GM21526 (cell line): ENCODE data around the gene TMEM203.

Source experiments
- ATAC-seq: cut with Tn5 transposase; IDR thresholded peaks from one replicate; pipeline ENCODE4 v1.9.1; 2021; ENCODE audit warnings: moderate library complexity; ENCODE audit not compliant: unreplicated experiment, low FRiP score

Gene TMEM203

GRCh38 chr9:137230705-137231371 lies 25.4 kb upstream of the TMEM203 start, which contains the start of gene SLC34A3:
SLC34A3 (plus strand) TSS chr9:137230901; CDS start chr9:137231703, 802 bp downstream.
- ATAC-seq: no peak

GRCh38 chr9:137229903-137230704 lies 24.7 kb upstream of the TMEM203 start:
- no peak for ATAC-seq

GRCh38 chr9:137228968-137229896 lies 23.8 kb upstream of the TMEM203 start:
- no peak for ATAC-seq

- no peak for ATAC-seq
Observed at GRCh38 chr9:137228506-137228967, 23.1 kb upstream of the TMEM203 start.

GRCh38 chr9:137227853-137228505 lies 22.5 kb upstream of the TMEM203 start:
- ATAC-seq: no peak

- no peak for ATAC-seq
Observed at GRCh38 chr9:137227054-137227852, 21.8 kb upstream of the TMEM203 start, which contains the start of gene RNF224. RNF224 (plus strand) TSS chr9:137227502; CDS start chr9:137228336, 834 bp downstream.

GRCh38 chr9:137226338-137227053 lies 21.0 kb upstream of the TMEM203 start:
- no peak for ATAC-seq

- ATAC-seq: no peak
Observed at GRCh38 chr9:137225699-137226331, 20.4 kb upstream of the TMEM203 start.

GRCh38 chr9:137224830-137225694 lies 19.6 kb upstream of the TMEM203 start, which contains the start of gene CYSRT1:
CYSRT1 (plus strand) TSS chr9:137225174; CDS start chr9:137225622, 448 bp downstream.
- ATAC-seq: no peak

GRCh38 chr9:137223078-137223970 lies 17.9 kb upstream of the TMEM203 start:
- peak; percentile 55 for ATAC-seq

GRCh38 chr9:137222190-137223077 lies 17.0 kb upstream of the TMEM203 start, which contains the start of gene RNF208:
RNF208 (minus strand) TSS chr9:137222240; CDS start chr9:137221212, 1,028 bp downstream.
- ATAC-seq: no peak

GRCh38 chr9:137221506-137222111 lies 16.2 kb upstream of the TMEM203 start:
- ATAC-seq: no peak

- ATAC-seq: no peak
Observed at GRCh38 chr9:137221095-137221505, 15.7 kb upstream of the TMEM203 start.

- no peak for ATAC-seq
Observed at GRCh38 chr9:137220317-137221094, 15.1 kb upstream of the TMEM203 start.
